ENCODE results near the gene ZBTB16.

DNA sequence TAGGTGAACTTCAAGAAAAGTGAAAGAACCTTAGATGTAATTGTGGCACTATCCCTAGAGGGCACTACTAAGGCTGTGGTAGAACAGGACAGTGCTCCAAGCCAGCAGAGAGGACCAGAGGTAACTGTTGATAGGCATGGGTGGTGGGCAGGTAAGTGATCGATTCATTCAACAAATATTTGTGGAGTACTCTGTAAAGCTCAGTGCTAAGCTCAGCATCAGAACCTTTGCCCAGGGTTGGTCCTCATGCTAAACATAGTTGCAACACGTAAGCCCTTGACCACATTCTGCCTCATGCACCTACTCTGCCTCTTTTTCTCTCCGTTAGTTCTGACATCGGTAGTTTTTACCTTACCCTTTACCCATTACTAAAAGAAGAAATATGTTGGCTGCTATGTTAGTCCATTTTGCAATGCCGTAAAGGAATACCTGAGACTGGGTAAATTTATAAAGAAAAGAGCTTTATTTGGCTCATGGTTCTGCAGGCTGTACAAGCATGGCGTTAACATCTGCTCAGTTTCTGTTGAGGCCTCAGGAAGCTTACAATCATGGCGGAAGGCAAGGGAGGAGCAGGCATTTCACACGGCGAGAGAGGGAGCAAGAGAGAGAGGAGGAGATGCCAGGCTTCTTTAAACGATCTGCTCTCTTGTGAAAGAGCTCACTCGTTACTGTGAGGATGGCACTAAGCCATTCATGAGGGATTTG is 218.3 kb downstream of the ZBTB16 start:
- no peak for TF ChIP-seq CTCF (IDR thresholded peaks at IDR 0.05)
- no peak for TF ChIP-seq EP300 (IDR thresholded peaks at IDR 0.05)
- TF ChIP-seq POLR2A (IDR thresholded peaks at IDR 0.05), result no peak
- no peak for TF ChIP-seq POLR2AphosphoS5 (IDR thresholded peaks at IDR 0.05)

All from stomach (tissue), 4 donors.